ENCODE data around the gene ABCC1.

The ABCC1 gene

GRCh38 chr16:16136588-16136987 is 187.2 kb downstream of the ABCC1 start:
- no peak overlapping the region for H2AFZ ChIP-seq (ENCODE audit: low read length)
- no peak overlapping the region for H3K9ac ChIP-seq (ENCODE audit: low read length)
- H3K4me2 ChIP-seq (ENCODE audit: low read length) = no peak overlapping the region
- TF ChIP-seq EZH2 (IDR thresholded peaks at IDR 0.05; ENCODE audit: borderline replicate concordance, low read length) = no peak
- no peak for TF ChIP-seq CTCF (IDR thresholded peaks at IDR 0.05; ENCODE audit: low read length)
- H3K79me2 ChIP-seq (ENCODE audit: insufficient read depth, low read length) = no peaks in the 10 kb centered on the region
- H4K20me1 ChIP-seq (ENCODE audit: insufficient read depth, low read length) = no peaks in the 10 kb centered on the region
- H3K4me3 ChIP-seq (ENCODE audit: low read depth, low read length, poor library complexity, severe bottlenecking) = no peak overlapping the region
- no peaks in the 10 kb centered on the region for H3K9me3 ChIP-seq (ENCODE audit: low read length)
- H3K27ac ChIP-seq (ENCODE audit: low read depth, low read length, poor library complexity, severe bottlenecking) = no peak overlapping the region
- no peaks in the 10 kb centered on the region for H3K27me3 ChIP-seq (ENCODE audit: insufficient read depth, low read length)
- peaks cover 91% of the 10 kb centered on the region for H3K36me3 ChIP-seq (ENCODE audit: insufficient read depth, low read length)
- no peaks in the 10 kb centered on the region for H3F3A ChIP-seq (ENCODE audit: insufficient read depth, low read length)
- no peaks in the 10 kb centered on the region for H3K9me2 ChIP-seq (ENCODE audit: low read depth, low read length)
- no peaks in the 10 kb centered on the region for H3K4me1 ChIP-seq (ENCODE audit: insufficient read depth, low read length, severe bottlenecking)

GRCh38 chr16:16137110-16137509 is 187.7 kb downstream of the ABCC1 start:
- no peaks in the 10 kb centered on the region for H3K9me3 ChIP-seq (ENCODE audit: low read length)
- H3K4me3 ChIP-seq (ENCODE audit: low read depth, low read length, poor library complexity, severe bottlenecking) = no peak overlapping the region
- no peaks in the 10 kb centered on the region for H3K4me1 ChIP-seq (ENCODE audit: insufficient read depth, low read length, severe bottlenecking)
- peaks cover 91% of the 10 kb centered on the region for H3K36me3 ChIP-seq (ENCODE audit: insufficient read depth, low read length)
- H3F3A ChIP-seq (ENCODE audit: insufficient read depth, low read length) = no peaks in the 10 kb centered on the region
- TF ChIP-seq EZH2 (IDR thresholded peaks at IDR 0.05; ENCODE audit: borderline replicate concordance, low read length) (no peak), CTCF (IDR thresholded peaks at IDR 0.05; ENCODE audit: low read length) (no peak)
- H3K4me2 ChIP-seq (ENCODE audit: low read length) = no peak overlapping the region
- no peak overlapping the region for H3K9ac ChIP-seq (ENCODE audit: low read length)
- no peaks in the 10 kb centered on the region for H4K20me1 ChIP-seq (ENCODE audit: insufficient read depth, low read length)
- H3K27me3 ChIP-seq (ENCODE audit: insufficient read depth, low read length) = no peaks in the 10 kb centered on the region
- no peak overlapping the region for H3K27ac ChIP-seq (ENCODE audit: low read depth, low read length, poor library complexity, severe bottlenecking)
- no peaks in the 10 kb centered on the region for H3K79me2 ChIP-seq (ENCODE audit: insufficient read depth, low read length)
- H3K9me2 ChIP-seq (ENCODE audit: low read depth, low read length) = no peaks in the 10 kb centered on the region
- H2AFZ ChIP-seq (ENCODE audit: low read length) = no peak overlapping the region

GRCh38 chr16:16138034-16138635 is 188.7 kb downstream of the ABCC1 start:
- Histone ChIP-seq H3K27ac (ENCODE audit: low read depth, low read length, poor library complexity, severe bottlenecking) (no peak overlapping the region), H4K20me1 (ENCODE audit: insufficient read depth, low read length) (no peaks in the 10 kb centered on the region), H3K79me2 (ENCODE audit: insufficient read depth, low read length) (no peaks in the 10 kb centered on the region), H3K36me3 (ENCODE audit: insufficient read depth, low read length) (peaks cover 93% of the 10 kb centered on the region), H3K4me2 (ENCODE audit: low read length) (no peak overlapping the region), H3F3A (ENCODE audit: insufficient read depth, low read length) (no peaks in the 10 kb centered on the region), H3K27me3 (ENCODE audit: insufficient read depth, low read length) (no peaks in the 10 kb centered on the region), H2AFZ (ENCODE audit: low read length) (no peak overlapping the region), H3K9ac (ENCODE audit: low read length) (no peak overlapping the region), H3K9me3 (ENCODE audit: low read length) (no peaks in the 10 kb centered on the region), H3K9me2 (ENCODE audit: low read depth, low read length) (no peaks in the 10 kb centered on the region), H3K4me1 (ENCODE audit: insufficient read depth, low read length, severe bottlenecking) (no peaks in the 10 kb centered on the region), H3K4me3 (ENCODE audit: low read depth, low read length, poor library complexity, severe bottlenecking) (no peak overlapping the region)
- no peak for TF ChIP-seq CTCF (IDR thresholded peaks at IDR 0.05; ENCODE audit: low read length)
- no peak for TF ChIP-seq EZH2 (IDR thresholded peaks at IDR 0.05; ENCODE audit: borderline replicate concordance, low read length)
